Stomach (tissue), 9 donors: ENCODE results near the gene ZDHHC3. TPM values are rescaled to one million over a fixed set of nuclear protein-coding genes. Genes with fewer than 3 reads are reported as not detected.

Experiments used
- DNase-seq, 2 donors: peaks; one replicate each; pipeline versions ENCODE4 v3.0.0 to v3.0.0-alpha.2; 2013 to 2019
- H3K27ac ChIP-seq, 5 donors: fragments of 200-600 bp in 4 of 5; sonication (generic) in 4 of 5; one replicate each; pipeline ENCODE4 v1.5.1; 2013 to 2019; ENCODE audit warnings: mild to moderate bottlenecking in 1 of 5, moderate library complexity in 1 of 5
- H3K27me3 ChIP-seq, 3 donors: fragments of 200-600 bp; sonication (generic); one replicate each; pipeline ENCODE4 v1.5.1; 2017 to 2019; ENCODE audit warnings: mixed run types in 1 of 3
- H3K36me3 ChIP-seq, 4 donors: fragments of 200-600 bp; sonication (generic); 1 replicate in 3 of 4; 2 replicates in 1 of 4; pipeline ENCODE4 v1.5.1; 2016 to 2019
- H3K4me1 ChIP-seq, 4 donors: fragments of 200-600 bp; sonication (generic); one replicate each; pipeline ENCODE4 v1.5.1; 2016 to 2019
- H3K4me3 ChIP-seq, 4 donors: fragments of 200-600 bp; sonication (generic) in 3 of 4; one replicate each; pipeline ENCODE4 v1.5.1; 2016 to 2019; ENCODE audit warnings: mild to moderate bottlenecking in 1 of 4
- H3K9me3 ChIP-seq, 4 donors: fragments of 200-600 bp; sonication (generic); one replicate each; pipeline ENCODE4 v1.5.1; 2016 to 2019
- EP300 ChIP-seq: sonication (generic); formaldehyde crosslinking; IDR thresholded peaks from one replicate; pipeline ENCODE4 v1.6.1; 2017; ENCODE audit warnings: antibody characterized with exemption
- POLR2A ChIP-seq, 4 donors: fragments of 450-650 bp; IDR thresholded peaks; one replicate each; pipeline ENCODE4 v1.6.1; 2016; ENCODE audit warnings: antibody characterized with exemption in 4 of 4, control low read depth in 2 of 4, mild to moderate bottlenecking in 1 of 4, moderate library complexity in 1 of 4
- POLR2AphosphoS5 ChIP-seq, 3 donors: sonication (generic); formaldehyde crosslinking; IDR thresholded peaks; one replicate each; pipeline ENCODE4 v1.6.1; 2016; ENCODE audit warnings: antibody characterized with exemption in 3 of 3
- WGBS, 5 donors: extraction: QIAGEN DNeasy Blood & Tissue Kit in 3 of 5; methylation state at CpG; one replicate each; pipeline versions ENCODE4 v1.1.5 to v1.1.7; 2013 to 2018; 5-methylcytosine and 5-hydroxymethylcytosine counted together
- intact Hi-C: fragments of 100-400 bp; cut with DNase I; formaldehyde crosslinking; loops from one replicate; pipeline ENCODE4 v1.15.1; 2023; ENCODE audit warnings: low total_unique reads
- polyA plus RNA-seq, 3 donors: library from polyadenylated mRNA; stranded (reverse); fragments of 200-250 nt; gene quantifications; one replicate each; pipeline ENCODE4 v1.2.3, GENCODE V29; 2013
- total RNA-seq, 5 donors: library from RNA; depleted of rRNA; stranded (reverse); fragments of >200 nt; gene quantifications; one replicate each; pipeline versions ENCODE4 v1.1.0 to v1.2.3, GENCODE V29; 2014 to 2016
- TF ChIP-seq, protein P1 (sequence below), 7 experiments: fragments of 450-650 bp in 4 of 7; fragments of 200-600 bp in 3 of 7; sonication (generic) in 3 of 7; IDR thresholded peaks; one replicate each; pipeline ENCODE4 v1.5.1; 2016 to 2019; ENCODE audit warnings: antibody characterized with exemption in 7 of 7, control low read depth in 2 of 7, mild to moderate bottlenecking in 1 of 7
- donor health status: healthy with polysubstance abuse.
- donor health status: Bipolar disorder and iron deficiency.
- donor health status: healthy.

Gene ZDHHC3
- total and polyA plus RNA-seq, 8 donors: 29.8 to 140 (median 77.6) TPM

DNA sequence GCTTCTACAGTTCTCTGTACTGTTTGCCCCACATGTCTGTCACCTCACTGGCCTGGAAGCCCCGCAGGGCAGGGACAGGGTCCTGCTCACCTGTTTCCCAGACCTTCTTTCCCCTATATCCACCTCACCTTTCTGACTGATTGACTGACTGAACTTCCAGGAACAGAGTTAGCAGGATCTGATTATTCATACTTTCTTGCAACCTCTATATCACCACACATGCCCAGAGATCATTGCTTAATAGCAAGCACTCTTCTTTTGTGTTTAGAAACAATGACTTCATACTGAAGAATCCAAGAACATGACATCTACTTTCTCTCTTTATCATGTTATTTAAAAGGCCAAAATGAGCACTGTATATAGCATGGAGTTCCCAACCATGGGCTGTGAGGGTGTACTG is 32.1 kb upstream of the ZDHHC3 start:
- H3K36me3 ChIP-seq: peaks cover 10 to 74% (median 70%) of the 10 kb centered on the region in 4 donors
- no peaks in the 10 kb centered on the region for H3K27me3 ChIP-seq
- no peak overlapping the region for H3K27ac ChIP-seq
- DNase-seq: no peak
- no peaks in the 10 kb centered on the region for H3K9me3 ChIP-seq
- 94 to 100% (median 100%) methylated on average over 1 of the region's 1 CpG for WGBS, 5 donors
- no peak overlapping the region for H3K4me3 ChIP-seq
- intact Hi-C loops: no loop called here
- TF ChIP-seq EP300: no peak
- TF ChIP-seq, protein P1, sequence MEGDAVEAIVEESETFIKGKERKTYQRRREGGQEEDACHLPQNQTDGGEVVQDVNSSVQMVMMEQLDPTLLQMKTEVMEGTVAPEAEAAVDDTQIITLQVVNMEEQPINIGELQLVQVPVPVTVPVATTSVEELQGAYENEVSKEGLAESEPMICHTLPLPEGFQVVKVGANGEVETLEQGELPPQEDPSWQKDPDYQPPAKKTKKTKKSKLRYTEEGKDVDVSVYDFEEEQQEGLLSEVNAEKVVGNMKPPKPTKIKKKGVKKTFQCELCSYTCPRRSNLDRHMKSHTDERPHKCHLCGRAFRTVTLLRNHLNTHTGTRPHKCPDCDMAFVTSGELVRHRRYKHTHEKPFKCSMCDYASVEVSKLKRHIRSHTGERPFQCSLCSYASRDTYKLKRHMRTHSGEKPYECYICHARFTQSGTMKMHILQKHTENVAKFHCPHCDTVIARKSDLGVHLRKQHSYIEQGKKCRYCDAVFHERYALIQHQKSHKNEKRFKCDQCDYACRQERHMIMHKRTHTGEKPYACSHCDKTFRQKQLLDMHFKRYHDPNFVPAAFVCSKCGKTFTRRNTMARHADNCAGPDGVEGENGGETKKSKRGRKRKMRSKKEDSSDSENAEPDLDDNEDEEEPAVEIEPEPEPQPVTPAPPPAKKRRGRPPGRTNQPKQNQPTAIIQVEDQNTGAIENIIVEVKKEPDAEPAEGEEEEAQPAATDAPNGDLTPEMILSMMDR (IDR thresholded peaks at IDR 0.05): no peak
- TF ChIP-seq POLR2AphosphoS5 (IDR thresholded peaks at IDR 0.05): no peak
- TF ChIP-seq POLR2A (IDR thresholded peaks at IDR 0.05): no peak
- peaks cover 4 to 30% (median 23%) of the 10 kb centered on the region in 4 donors for H3K4me1 ChIP-seq

DNA sequence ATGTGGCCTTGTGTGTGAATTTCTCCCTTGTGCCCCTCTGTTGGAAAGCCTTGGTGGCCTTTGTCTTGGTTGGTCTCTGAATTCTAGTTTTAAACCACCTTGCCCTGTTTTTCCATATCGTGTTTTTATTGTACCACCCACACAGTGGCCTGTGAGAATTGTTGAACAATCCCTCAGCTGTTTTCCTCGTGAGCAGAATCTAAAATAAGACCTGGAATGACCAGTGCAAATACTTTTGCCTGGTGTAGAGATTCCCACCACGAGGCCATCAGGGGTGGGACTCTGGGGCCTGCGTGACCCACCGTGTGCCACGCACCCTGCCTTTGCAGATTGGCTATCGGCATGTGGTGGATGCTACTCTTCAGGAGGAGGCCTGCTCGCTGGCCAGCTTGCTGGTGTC is 31.1 kb upstream of the ZDHHC3 start:
- Histone ChIP-seq H3K4me3 (no peak overlapping the region), H3K27me3 (no peaks in the 10 kb centered on the region), H3K4me1 (peaks cover 0 to 20% (median 14%) of the 10 kb centered on the region in 4 donors), H3K9me3 (no peaks in the 10 kb centered on the region), H3K27ac (no peak overlapping the region), H3K36me3 (peaks cover 10 to 74% (median 70%) of the 10 kb centered on the region in 4 donors)
- DNase-seq: no peak
- 95 to 98% (median 95%) methylated on average over 8 of the region's 8 CpGs for WGBS, 5 donors
- no peak for TF ChIP-seq POLR2A (IDR thresholded peaks at IDR 0.05)
- TF ChIP-seq, protein P1 (IDR thresholded peaks at IDR 0.05): no peak
- no peak for TF ChIP-seq EP300
- no peak for TF ChIP-seq POLR2AphosphoS5 (IDR thresholded peaks at IDR 0.05)
- intact Hi-C loops: no loop called here

DNA sequence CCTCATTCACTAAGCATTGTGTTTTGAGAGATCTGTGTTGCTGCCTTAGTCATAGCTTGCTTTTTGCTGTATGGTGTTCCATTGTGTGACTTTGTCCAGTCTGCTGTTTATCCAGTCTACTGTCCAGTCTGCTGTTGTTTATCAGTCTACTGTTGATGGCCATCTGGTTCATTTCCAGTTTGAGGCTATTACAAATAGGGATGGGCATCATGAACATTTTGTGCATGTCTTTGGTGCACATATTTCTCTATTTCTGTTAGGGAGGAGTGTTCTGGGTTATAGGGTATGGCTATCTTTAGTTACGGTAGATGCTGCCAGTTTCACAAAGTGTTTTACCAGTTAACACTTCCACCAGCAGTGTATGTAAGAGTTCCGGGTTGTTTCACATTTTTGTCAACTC is 27.9 kb upstream of the ZDHHC3 start:
- Histone ChIP-seq H3K27me3 (no peaks in the 10 kb centered on the region), H3K4me1 (peaks cover 0 to 10% (median 0%) of the 10 kb centered on the region in 4 donors), H3K27ac (no peak overlapping the region), H3K9me3 (no peaks in the 10 kb centered on the region), H3K4me3 (no peak overlapping the region), H3K36me3 (peaks cover 10 to 92% (median 89%) of the 10 kb centered on the region in 4 donors)
- no peak for DNase-seq
- TF ChIP-seq, protein P1 (IDR thresholded peaks at IDR 0.05): no peak
- TF ChIP-seq POLR2AphosphoS5 (IDR thresholded peaks at IDR 0.05) (no peak), EP300 (no peak), POLR2A (IDR thresholded peaks at IDR 0.05) (no peak)
- 90 to 98% (median 93%) methylated on average over 2 of the region's 2 CpGs for WGBS, 5 donors
- intact Hi-C loops: no loop called here

DNA sequence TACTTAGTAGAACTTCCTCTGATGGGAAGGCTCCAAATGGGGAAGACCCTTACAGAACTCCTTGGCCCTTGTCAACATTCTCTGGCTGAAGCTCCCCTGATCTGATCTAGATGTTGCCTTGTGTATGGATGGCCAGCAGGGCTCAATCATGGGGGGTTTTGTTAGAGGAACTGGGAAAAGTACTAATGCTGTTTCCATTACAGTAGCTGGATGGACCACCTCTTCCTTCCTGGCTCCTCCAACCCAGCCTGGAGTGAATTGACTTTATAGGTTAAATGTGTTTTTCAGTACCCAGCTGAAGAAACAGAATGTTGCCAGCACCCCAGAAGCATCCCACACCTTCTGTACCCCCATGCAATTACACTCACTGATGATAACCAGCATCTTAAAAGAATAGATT is 27.4 kb upstream of the ZDHHC3 start:
- no peak overlapping the region for H3K27ac ChIP-seq
- intact Hi-C loops: no loop called here
- no peak overlapping the region for H3K4me3 ChIP-seq
- no peak for DNase-seq
- H3K4me1 ChIP-seq: peaks cover 0 to 10% (median 0%) of the 10 kb centered on the region in 4 donors
- H3K36me3 ChIP-seq: peaks cover 13 to 92% (median 89%) of the 10 kb centered on the region in 4 donors
- no peaks in the 10 kb centered on the region for H3K27me3 ChIP-seq
- TF ChIP-seq, protein P1 (IDR thresholded peaks at IDR 0.05): no peak
- TF ChIP-seq POLR2AphosphoS5 (IDR thresholded peaks at IDR 0.05) (no peak), POLR2A (IDR thresholded peaks at IDR 0.05) (no peak), EP300 (no peak)
- H3K9me3 ChIP-seq: no peaks in the 10 kb centered on the region
